OCI-LY1 (cell line): ENCODE data around the gene JUNB.

ENCODE experiments used
- EZH2 ChIP-seq: fragments of 200-600 bp; sonication (generic), shearing (Covaris generic); IDR thresholded peaks from 2 replicates; pipeline ENCODE4 v1.8.0; 2017; ENCODE audit warnings: borderline replicate concordance, mixed run types, mild to moderate bottlenecking, antibody characterized with exemption, low read length, moderate library complexity, mixed read lengths
- TF ChIP-seq, protein P1 (sequence below): fragments of 200-600 bp; sonication (generic), shearing (Covaris generic); IDR thresholded peaks from 2 replicates; pipeline ENCODE4 v1.5.1; 2017; ENCODE audit warnings: mild to moderate bottlenecking, antibody characterized with exemption, low read length, moderate library complexity, mixed read lengths

- TF ChIP-seq, protein P1, sequence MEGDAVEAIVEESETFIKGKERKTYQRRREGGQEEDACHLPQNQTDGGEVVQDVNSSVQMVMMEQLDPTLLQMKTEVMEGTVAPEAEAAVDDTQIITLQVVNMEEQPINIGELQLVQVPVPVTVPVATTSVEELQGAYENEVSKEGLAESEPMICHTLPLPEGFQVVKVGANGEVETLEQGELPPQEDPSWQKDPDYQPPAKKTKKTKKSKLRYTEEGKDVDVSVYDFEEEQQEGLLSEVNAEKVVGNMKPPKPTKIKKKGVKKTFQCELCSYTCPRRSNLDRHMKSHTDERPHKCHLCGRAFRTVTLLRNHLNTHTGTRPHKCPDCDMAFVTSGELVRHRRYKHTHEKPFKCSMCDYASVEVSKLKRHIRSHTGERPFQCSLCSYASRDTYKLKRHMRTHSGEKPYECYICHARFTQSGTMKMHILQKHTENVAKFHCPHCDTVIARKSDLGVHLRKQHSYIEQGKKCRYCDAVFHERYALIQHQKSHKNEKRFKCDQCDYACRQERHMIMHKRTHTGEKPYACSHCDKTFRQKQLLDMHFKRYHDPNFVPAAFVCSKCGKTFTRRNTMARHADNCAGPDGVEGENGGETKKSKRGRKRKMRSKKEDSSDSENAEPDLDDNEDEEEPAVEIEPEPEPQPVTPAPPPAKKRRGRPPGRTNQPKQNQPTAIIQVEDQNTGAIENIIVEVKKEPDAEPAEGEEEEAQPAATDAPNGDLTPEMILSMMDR: no peak
- no peak for TF ChIP-seq EZH2
Observed at GRCh38 chr19:12804051-12804450, 12.8 kb downstream of the JUNB start.
